SK-N-SH treated with all-trans-retinoic acid at 6 μM for 48 hours (cell line): ENCODE results near the gene VAV3.

ENCODE experiments used
- CSRNP3 ChIP-seq: fragments of 250-450 bp; sonication (Bioruptor Pico); IDR thresholded peaks from 2 replicates; pipeline ENCODE4 v1.5.1; 2021; ENCODE audit warnings: mild to moderate bottlenecking, moderate library complexity
- ZFP30 ChIP-seq: fragments of 450-650 bp; formaldehyde crosslinking; IDR thresholded peaks from 2 replicates; pipeline ENCODE4 v1.5.0; 2022; ENCODE audit warnings: mild to moderate bottlenecking, moderate library complexity

GRCh38 chr1:107900090-107900945 is 64.7 kb downstream of the VAV3 start:
- TF ChIP-seq ZFP30 (CRISPR knock-in tag) (no peak), CSRNP3 (CRISPR knock-in tag) (no peak)
